Measurements from ENCODE around the gene ZNF468. TPM values are rescaled to one million over a fixed set of nuclear protein-coding genes. Genes with fewer than 3 reads are reported as not detected.
"Not testable (repeated sequence)": the region's sequence is repeated elsewhere in the genome, so short reads cannot be mapped to it uniquely, and the experiment has no call there.

ZNF468 gene
- polyA plus RNA-seq, 1 donor (not counting 4 experiments of a cell fraction or from before 2014, with no cell fraction given) = 18.0 TPM

DNA sequence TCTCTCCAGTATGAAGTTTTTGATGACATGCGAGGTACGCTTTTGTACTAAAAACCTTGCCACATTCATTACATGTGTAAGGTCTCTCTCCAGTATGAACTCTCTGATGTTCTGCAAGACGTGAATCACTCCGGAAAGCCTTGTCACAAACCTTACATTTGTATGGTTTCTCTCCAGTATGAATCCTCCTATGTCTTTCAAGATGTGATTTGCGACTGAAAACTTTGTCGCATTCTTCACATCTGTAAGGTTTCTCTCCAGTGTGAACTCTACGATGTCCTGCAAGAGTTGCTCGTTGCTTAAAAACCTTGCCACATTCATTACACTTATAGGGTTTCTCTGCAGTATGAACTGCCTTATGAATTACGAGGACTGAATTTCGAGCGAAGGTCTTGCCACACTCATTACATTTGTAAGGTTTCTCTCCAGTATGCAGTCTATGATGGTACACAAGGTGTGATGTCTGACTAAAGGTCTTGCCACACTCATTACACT lies 23.5 kb upstream of the ZNF468 start:
- H3K9ac ChIP-seq (ENCODE audit: control insufficient read depth, extremely low read depth, insufficient read depth, low read length) = no peak overlapping the region
- FAIRE-seq = no peak
- H3K4me3 ChIP-seq (ENCODE audit: control insufficient read depth in 2 of 3, extremely low read depth in 1 of 3, insufficient read depth in 2 of 3, low read depth in 1 of 3, low read length in 3 of 3) = no peak overlapping the region
- no peaks in the 10 kb centered on the region for H3K4me1 ChIP-seq (ENCODE audit: control insufficient read depth, extremely low read depth, insufficient read depth, low read length)
- no peak for TF ChIP-seq EZH2 (IDR thresholded peaks at IDR 0.05; ENCODE audit: low read length)
- TF ChIP-seq, protein P1, sequence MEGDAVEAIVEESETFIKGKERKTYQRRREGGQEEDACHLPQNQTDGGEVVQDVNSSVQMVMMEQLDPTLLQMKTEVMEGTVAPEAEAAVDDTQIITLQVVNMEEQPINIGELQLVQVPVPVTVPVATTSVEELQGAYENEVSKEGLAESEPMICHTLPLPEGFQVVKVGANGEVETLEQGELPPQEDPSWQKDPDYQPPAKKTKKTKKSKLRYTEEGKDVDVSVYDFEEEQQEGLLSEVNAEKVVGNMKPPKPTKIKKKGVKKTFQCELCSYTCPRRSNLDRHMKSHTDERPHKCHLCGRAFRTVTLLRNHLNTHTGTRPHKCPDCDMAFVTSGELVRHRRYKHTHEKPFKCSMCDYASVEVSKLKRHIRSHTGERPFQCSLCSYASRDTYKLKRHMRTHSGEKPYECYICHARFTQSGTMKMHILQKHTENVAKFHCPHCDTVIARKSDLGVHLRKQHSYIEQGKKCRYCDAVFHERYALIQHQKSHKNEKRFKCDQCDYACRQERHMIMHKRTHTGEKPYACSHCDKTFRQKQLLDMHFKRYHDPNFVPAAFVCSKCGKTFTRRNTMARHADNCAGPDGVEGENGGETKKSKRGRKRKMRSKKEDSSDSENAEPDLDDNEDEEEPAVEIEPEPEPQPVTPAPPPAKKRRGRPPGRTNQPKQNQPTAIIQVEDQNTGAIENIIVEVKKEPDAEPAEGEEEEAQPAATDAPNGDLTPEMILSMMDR (optimal IDR thresholded peaks at IDR 0.05 in 1 of 3, IDR thresholded peaks at IDR 0.05 in 1 of 3, conservative IDR thresholded peaks at IDR 0.05 in 1 of 3; ENCODE audit: extremely low read depth in 1 of 3, insufficient read depth in 2 of 3, low read length in 3 of 3) = no peak
- H3K27ac ChIP-seq (ENCODE audit: control insufficient read depth, insufficient read depth, low read length) = no peak overlapping the region
- H4K20me1 ChIP-seq (ENCODE audit: control insufficient read depth, extremely low read depth, insufficient read depth, low read length) = no peaks in the 10 kb centered on the region
- no peaks in the 10 kb centered on the region for H3K9me1 ChIP-seq (ENCODE audit: control insufficient read depth, extremely low read depth, insufficient read depth, low read length)
- no peak for DNase-seq (ENCODE audit: low read depth, low spot score)
- H2AFZ ChIP-seq (ENCODE audit: control insufficient read depth, low read length) = no peak overlapping the region
- no peaks in the 10 kb centered on the region for H3K27me3 ChIP-seq (ENCODE audit: control insufficient read depth, extremely low read depth, insufficient read depth, low read length)
- no peak overlapping the region for H3K4me2 ChIP-seq (ENCODE audit: control insufficient read depth, extremely low read depth, insufficient read depth, low read depth, low read length)
- no peaks in the 10 kb centered on the region for H3K79me2 ChIP-seq (ENCODE audit: control insufficient read depth, insufficient read depth, low read length)
- peaks cover 49% of the 10 kb centered on the region for H3K9me3 ChIP-seq (ENCODE audit: control insufficient read depth, low read depth, low read length)
- dilution Hi-C loops (cut with MboI; ENCODE audit: extremely low pct_ligation_motif_present, low sequenced_read_pairs) = no loop called here
- peaks cover 16 to 27% of the 10 kb centered on the region in 2 experiments for H3K36me3 ChIP-seq (ENCODE audit: control insufficient read depth in 2 of 2, extremely low read depth in 1 of 2, insufficient read depth in 2 of 2, low read length in 2 of 2)

DNA sequence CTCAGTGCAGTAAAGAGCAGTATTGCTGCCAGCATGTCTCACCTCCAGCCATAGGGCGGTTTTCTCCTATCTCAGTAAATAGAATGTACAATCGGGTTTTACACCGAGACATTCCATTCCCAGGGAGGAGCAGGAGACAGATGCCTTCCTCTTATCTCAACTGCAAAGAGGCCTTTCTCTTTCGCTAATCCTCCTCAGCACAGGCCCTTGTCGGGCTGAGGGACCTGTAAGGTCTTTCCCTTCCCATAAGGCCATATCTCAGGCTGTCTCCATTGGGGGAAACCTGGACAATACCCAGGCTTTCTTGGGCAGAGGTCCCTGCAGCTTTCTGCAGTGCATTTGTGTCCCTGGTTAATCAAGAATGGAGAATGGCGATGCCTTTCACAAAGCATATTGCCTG lies 15.6 kb upstream of the ZNF468 start:
- H3K9me3 ChIP-seq (ENCODE audit: control insufficient read depth, low read depth, low read length); H2AFZ ChIP-seq (ENCODE audit: control insufficient read depth, low read length); H3K27ac ChIP-seq (ENCODE audit: control insufficient read depth, insufficient read depth, low read length); FAIRE-seq; dilution Hi-C loops (cut with MboI; ENCODE audit: extremely low pct_ligation_motif_present, low sequenced_read_pairs); H3K4me2 ChIP-seq (ENCODE audit: control insufficient read depth, extremely low read depth, insufficient read depth, low read depth, low read length); H3K79me2 ChIP-seq (ENCODE audit: control insufficient read depth, insufficient read depth, low read length); DNase-seq (ENCODE audit: low read depth, low spot score); H3K27me3 ChIP-seq (ENCODE audit: control insufficient read depth, extremely low read depth, insufficient read depth, low read length); H4K20me1 ChIP-seq (ENCODE audit: control insufficient read depth, extremely low read depth, insufficient read depth, low read length); H3K4me3 ChIP-seq (ENCODE audit: control insufficient read depth in 2 of 3, extremely low read depth in 1 of 3, insufficient read depth in 2 of 3, low read depth in 1 of 3, low read length in 3 of 3); H3K9ac ChIP-seq (ENCODE audit: control insufficient read depth, extremely low read depth, insufficient read depth, low read length); H3K4me1 ChIP-seq (ENCODE audit: control insufficient read depth, extremely low read depth, insufficient read depth, low read length); H3K36me3 ChIP-seq (ENCODE audit: control insufficient read depth in 2 of 2, extremely low read depth in 1 of 2, insufficient read depth in 2 of 2, low read length in 2 of 2); H3K9me1 ChIP-seq (ENCODE audit: control insufficient read depth, extremely low read depth, insufficient read depth, low read length): not testable (repeated sequence)

DNA sequence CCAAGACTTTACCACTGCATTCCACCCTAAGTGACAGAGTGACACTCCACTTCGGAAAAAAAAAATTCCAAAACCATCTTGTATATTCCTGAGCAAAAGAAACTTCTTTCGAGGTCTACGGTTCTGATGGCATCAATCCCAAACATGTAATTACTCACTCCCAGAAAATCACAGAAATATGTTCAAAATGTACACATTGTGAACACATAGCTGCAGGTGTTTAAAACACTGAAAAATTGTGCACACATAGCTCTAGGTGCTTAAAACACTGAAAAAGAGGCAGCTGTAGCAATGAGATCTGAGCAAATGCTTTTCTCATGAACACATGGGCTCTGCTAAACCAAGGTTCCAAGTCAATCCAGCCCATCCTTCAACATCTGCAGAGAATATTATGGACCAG lies 14.0 kb upstream of the ZNF468 start:
- Histone ChIP-seq H3K27ac (ENCODE audit: control insufficient read depth, insufficient read depth, low read length) (no peak overlapping the region), H3K9ac (ENCODE audit: control insufficient read depth, extremely low read depth, insufficient read depth, low read length) (no peak overlapping the region), H3K27me3 (ENCODE audit: control insufficient read depth, extremely low read depth, insufficient read depth, low read length) (no peaks in the 10 kb centered on the region), H3K36me3 (ENCODE audit: control insufficient read depth in 2 of 2, extremely low read depth in 1 of 2, insufficient read depth in 2 of 2, low read length in 2 of 2) (no peaks in the 10 kb centered on the region), H3K79me2 (ENCODE audit: control insufficient read depth, insufficient read depth, low read length) (no peaks in the 10 kb centered on the region), H2AFZ (ENCODE audit: control insufficient read depth, low read length) (no peak overlapping the region), H3K4me3 (ENCODE audit: control insufficient read depth in 2 of 3, extremely low read depth in 1 of 3, insufficient read depth in 2 of 3, low read depth in 1 of 3, low read length in 3 of 3) (no peak overlapping the region), H3K4me2 (ENCODE audit: control insufficient read depth, extremely low read depth, insufficient read depth, low read depth, low read length) (no peak overlapping the region), H3K4me1 (ENCODE audit: control insufficient read depth, extremely low read depth, insufficient read depth, low read length) (no peaks in the 10 kb centered on the region), H4K20me1 (ENCODE audit: control insufficient read depth, extremely low read depth, insufficient read depth, low read length) (no peaks in the 10 kb centered on the region), H3K9me1 (ENCODE audit: control insufficient read depth, extremely low read depth, insufficient read depth, low read length) (no peaks in the 10 kb centered on the region), H3K9me3 (ENCODE audit: control insufficient read depth, low read depth, low read length) (no peaks in the 10 kb centered on the region)
- no peak for FAIRE-seq
- DNase-seq (ENCODE audit: low read depth, low spot score) = no peak
- dilution Hi-C loops (cut with MboI; ENCODE audit: extremely low pct_ligation_motif_present, low sequenced_read_pairs) = no loop called here
- TF ChIP-seq, protein P1 (optimal IDR thresholded peaks at IDR 0.05 in 1 of 3, IDR thresholded peaks at IDR 0.05 in 1 of 3, conservative IDR thresholded peaks at IDR 0.05 in 1 of 3; ENCODE audit: extremely low read depth in 1 of 3, insufficient read depth in 2 of 3, low read length in 3 of 3) = no peak
- no peak for TF ChIP-seq EZH2 (IDR thresholded peaks at IDR 0.05; ENCODE audit: low read length)

DNA sequence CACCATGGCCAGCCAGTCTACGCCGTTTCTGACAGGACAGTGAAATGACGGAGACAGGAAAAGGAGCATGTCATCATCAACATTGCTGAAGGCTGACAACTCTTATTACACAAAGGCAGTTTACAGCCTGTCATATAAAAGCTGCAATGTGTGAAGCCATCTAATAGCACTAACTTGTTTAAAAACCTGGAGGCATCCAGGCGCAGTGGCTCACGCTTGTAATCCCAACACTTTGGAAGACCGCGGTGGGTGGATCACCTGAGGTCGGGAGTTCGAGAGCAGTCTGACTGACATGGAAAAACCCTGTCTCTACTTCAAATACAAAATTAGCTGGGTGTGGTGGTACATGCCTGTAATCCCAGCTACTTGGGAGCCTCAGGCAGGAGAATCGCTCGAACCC lies 10.6 kb upstream of the ZNF468 start:
- H3K79me2 ChIP-seq (ENCODE audit: control insufficient read depth, insufficient read depth, low read length); H3K9me3 ChIP-seq (ENCODE audit: control insufficient read depth, low read depth, low read length); H3K27me3 ChIP-seq (ENCODE audit: control insufficient read depth, extremely low read depth, insufficient read depth, low read length); H3K9me1 ChIP-seq (ENCODE audit: control insufficient read depth, extremely low read depth, insufficient read depth, low read length); H3K4me2 ChIP-seq (ENCODE audit: control insufficient read depth, extremely low read depth, insufficient read depth, low read depth, low read length); DNase-seq (ENCODE audit: low read depth, low spot score); H3K4me1 ChIP-seq (ENCODE audit: control insufficient read depth, extremely low read depth, insufficient read depth, low read length); dilution Hi-C loops (cut with MboI; ENCODE audit: extremely low pct_ligation_motif_present, low sequenced_read_pairs); H3K4me3 ChIP-seq (ENCODE audit: control insufficient read depth in 2 of 3, extremely low read depth in 1 of 3, insufficient read depth in 2 of 3, low read depth in 1 of 3, low read length in 3 of 3); H2AFZ ChIP-seq (ENCODE audit: control insufficient read depth, low read length); H3K9ac ChIP-seq (ENCODE audit: control insufficient read depth, extremely low read depth, insufficient read depth, low read length); H4K20me1 ChIP-seq (ENCODE audit: control insufficient read depth, extremely low read depth, insufficient read depth, low read length); H3K36me3 ChIP-seq (ENCODE audit: control insufficient read depth in 2 of 2, extremely low read depth in 1 of 2, insufficient read depth in 2 of 2, low read length in 2 of 2); H3K27ac ChIP-seq (ENCODE audit: control insufficient read depth, insufficient read depth, low read length); FAIRE-seq: not testable (repeated sequence)

Data from keratinocyte (primary cell).